Calu3 (cell line): ENCODE measurements around the gene ABCG5. TPM values are rescaled to one million over a fixed set of nuclear protein-coding genes. Genes with fewer than 3 reads are reported as not detected.

ENCODE experiments used
- BruUV-seq: library from RNA; stranded (reverse); fragments of 400-500 nt; replicated peaks from 2 replicates; lab custom pipeline; 2021; lab: Mats Ljungman, UMichigan
- CTCF ChIA-PET: fragments of 300-600 bp; sonication (Branson Sonifier 250); formaldehyde crosslinking; loops from one replicate; lab custom pipeline; 2022; ENCODE audit warnings: antibody characterized with exemption; lab: Charles Lee
- DNase-seq: peaks from one replicate; pipeline ENCODE4 v3.0.0; 2022
- H3K27ac Mint-ChIP-seq: one replicate; pipeline ENCODE4 v1.8.0; 2022; ENCODE audit warnings: mixed read lengths; ENCODE audit not compliant: unreplicated experiment
- H3K27me3 Mint-ChIP-seq: one replicate; pipeline ENCODE4 v1.8.0; 2022; ENCODE audit warnings: mixed read lengths; ENCODE audit not compliant: unreplicated experiment
- H3K36me3 Mint-ChIP-seq: one replicate; pipeline ENCODE4 v1.8.0; 2022; ENCODE audit warnings: mild to moderate bottlenecking, moderate library complexity, mixed read lengths; ENCODE audit not compliant: insufficient read depth, unreplicated experiment
- H3K4me1 Mint-ChIP-seq: one replicate; pipeline ENCODE4 v1.8.0; 2022; ENCODE audit warnings: mild to moderate bottlenecking, low read depth, mixed read lengths; ENCODE audit not compliant: unreplicated experiment
- H3K4me3 Mint-ChIP-seq: one replicate; pipeline ENCODE4 v1.8.0; 2022; ENCODE audit warnings: mild to moderate bottlenecking, low read depth, moderate library complexity, mixed read lengths; ENCODE audit not compliant: unreplicated experiment
- H3K9me3 Mint-ChIP-seq: one replicate; pipeline ENCODE4 v1.8.0; 2022; ENCODE audit warnings: low read depth, mixed read lengths; ENCODE audit not compliant: unreplicated experiment
- CTCF ChIP-seq: fragments of 200-600 bp; IDR thresholded peaks from one replicate; pipeline ENCODE4 v1.8.0; 2022; ENCODE audit warnings: antibody characterized with exemption; ENCODE audit not compliant: unreplicated experiment
- intact Hi-C: fragments of 100-400 bp; cut with micrococcal nuclease; formaldehyde crosslinking; loops from one replicate; pipeline ENCODE4 v1.10.0; 2022; ENCODE audit not compliant: unreplicated experiment
- total RNA-seq: library from RNA; stranded (reverse); gene quantifications from 2 replicates; pipeline ENCODE4 v1.2.3, GENCODE V29; 2022

Gene ABCG5
- total RNA-seq, 1 experiment from 2014 or later: 0.66 TPM

GRCh38 chr2:43773876-43774613, 64.6 kb downstream of the ABCG5 start, which contains the start of gene DYNC2LI1:
DYNC2LI1 (plus strand) TSS chr2:43774039; CDS start chr2:43774139, 100 bp downstream.
- no peaks in the 10 kb centered on the region for H3K27me3 Mint-ChIP-seq
- H3K27ac Mint-ChIP-seq: peak within 1 kb of the TSS; percentile 98
- H3K9me3 Mint-ChIP-seq: no peaks in the 10 kb centered on the region
- H3K36me3 Mint-ChIP-seq: peaks cover 12% of the 10 kb centered on the region
- BruUV-seq: no TSS peak
- CTCF ChIA-PET: interaction anchor here (0.6 to 1.4 kb wide), 3 partner anchors 178 to 1340 kb away, joined by 3 to 4 read pairs (median 4); partner anchors contain the start of gene THADA
- peak within 1 kb of the TSS; percentile 98 for H3K4me3 Mint-ChIP-seq
- H3K4me1 Mint-ChIP-seq: no peaks in the 10 kb centered on the region
- intact Hi-C loops: no loop called here
- peak; percentile 89 for DNase-seq
- TF ChIP-seq CTCF: no peak

- TF ChIP-seq CTCF: no peak
- DNase-seq: no peak
Measured at GRCh38 chr2:43766006-43766405, 72.6 kb downstream of the ABCG5 start.

GRCh38 chr2:43764086-43764705, 74.4 kb downstream of the ABCG5 start:
- no TSS peak for BruUV-seq
- no peak overlapping the region for H3K27ac Mint-ChIP-seq
- intact Hi-C loops: no loop called here
- H3K4me3 Mint-ChIP-seq: no peak overlapping the region
- no peak for DNase-seq
- H3K36me3 Mint-ChIP-seq: peaks cover 4% of the 10 kb centered on the region
- TF ChIP-seq CTCF: no peak
- peaks cover 27% of the 10 kb centered on the region for H3K4me1 Mint-ChIP-seq
- CTCF ChIA-PET: no interaction called here
- H3K9me3 Mint-ChIP-seq: no peaks in the 10 kb centered on the region
- H3K27me3 Mint-ChIP-seq: no peaks in the 10 kb centered on the region

More at GRCh38 chr2:43766006-43766405, 72.6 kb downstream of the ABCG5 start:
- peaks cover 20% of the 10 kb centered on the region for H3K4me1 Mint-ChIP-seq
- intact Hi-C loops: no loop called here
- BruUV-seq: no TSS peak
- CTCF ChIA-PET: no interaction called here
- H3K27me3 Mint-ChIP-seq: no peaks in the 10 kb centered on the region
- H3K36me3 Mint-ChIP-seq: peaks cover 4% of the 10 kb centered on the region
- H3K9me3 Mint-ChIP-seq: no peaks in the 10 kb centered on the region
- H3K4me3 Mint-ChIP-seq: no peak overlapping the region
- H3K27ac Mint-ChIP-seq: no peak overlapping the region

- no peak overlapping the region for H3K4me3 Mint-ChIP-seq
- no peaks in the 10 kb centered on the region for H3K9me3 Mint-ChIP-seq
- H3K36me3 Mint-ChIP-seq: peaks cover 4% of the 10 kb centered on the region
- peaks cover 35% of the 10 kb centered on the region for H3K4me1 Mint-ChIP-seq
- no TSS peak for BruUV-seq
- CTCF ChIA-PET: interaction anchor here (0.6 kb wide), 1 partner anchor 128 kb away, joined by 4 read pairs; no protein-coding TSS in a partner anchor
- TF ChIP-seq CTCF: no peak
- no peak overlapping the region for H3K27ac Mint-ChIP-seq
- no peak for DNase-seq
- intact Hi-C loops: no loop called here
- H3K27me3 Mint-ChIP-seq: no peaks in the 10 kb centered on the region
Measured at GRCh38 chr2:43763091-43763490, 75.5 kb downstream of the ABCG5 start.

Other genes with a start within 250 kb of the ABCG5 start
- 35.5 and 39.9 TPM in 2 replicates for gene THADA, start 242.8 kb downstream of the ABCG5 start, total RNA-seq
- gene PLEKHH2, start 201.6 kb downstream of the ABCG5 start, total RNA-seq: 20.7 and 21.2 TPM in 2 replicates
- gene C1GALT1C1L, start 162.4 kb downstream of the ABCG5 start, total RNA-seq: 1.3 and 1.5 TPM in 2 replicates
- gene DYNC2LI1, start 64.8 kb downstream of the ABCG5 start, total RNA-seq: 20.0 and 24.0 TPM in 2 replicates
- gene ABCG8, start 132 bp upstream of the ABCG5 start, total RNA-seq: 1.4 and 1.6 TPM in 2 replicates
- gene LRPPRC, start 157.2 kb upstream of the ABCG5 start, total RNA-seq: 120 and 135 TPM in 2 replicates